Activated CD4-positive, alpha-beta T cell treated with anti-CD3 and anti-CD28 coated beads, Interleukin-2, Interleukin-6, amounts not matched to agents 100 ng/mL and 50 ng/mL, durations not matched to agents 16 hours and 8 hours (primary cell): ENCODE data around the gene HNRNPU.

ENCODE experiments used
- DNase-seq: peaks from one replicate; pipeline ENCODE4 v3.0.0-alpha.2; 2020

HNRNPU gene

DNA sequence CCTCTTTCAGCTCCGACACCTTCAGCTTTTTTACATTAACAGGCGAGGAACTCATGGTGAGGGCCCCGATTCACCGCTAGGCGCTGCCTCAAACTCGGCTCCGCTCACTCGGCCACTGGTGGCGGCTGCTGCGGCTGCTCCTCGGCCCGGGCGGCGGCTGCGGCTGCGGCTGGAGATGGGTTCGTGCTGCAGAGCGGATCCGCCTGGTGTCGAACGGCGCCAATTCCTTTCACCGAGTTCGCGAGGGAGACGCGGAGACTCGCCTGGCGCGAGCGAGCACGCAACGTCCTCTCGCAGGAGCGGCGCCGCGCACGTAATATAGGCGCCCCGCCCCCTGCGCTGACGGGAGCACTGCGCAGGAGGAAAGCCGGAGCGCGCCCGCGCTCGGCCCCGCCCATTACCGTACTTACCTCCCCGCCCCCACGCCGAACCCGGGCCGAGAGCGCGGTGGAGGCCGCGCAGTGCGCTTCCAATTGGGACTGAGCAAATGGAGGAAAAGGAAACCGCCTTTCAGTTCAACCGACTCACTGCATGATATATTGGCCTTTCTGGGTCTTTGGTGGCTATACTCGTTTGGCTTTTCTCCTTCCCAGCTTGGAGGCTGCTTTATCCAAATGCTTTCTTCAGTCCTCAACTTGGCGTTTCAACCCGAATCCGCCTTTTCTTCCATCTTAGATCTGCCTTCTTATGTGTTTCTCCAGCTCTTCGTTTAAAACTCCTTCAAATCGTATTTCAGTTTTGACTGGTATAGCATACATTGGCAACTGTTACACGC is at the start of gene HNRNPU:
HNRNPU (minus strand) TSS at position 291 of the 775 bp plus-strand sequence; CDS start at position 55, 236 bp downstream.
- DNase-seq, result peak; percentile 97

DNA sequence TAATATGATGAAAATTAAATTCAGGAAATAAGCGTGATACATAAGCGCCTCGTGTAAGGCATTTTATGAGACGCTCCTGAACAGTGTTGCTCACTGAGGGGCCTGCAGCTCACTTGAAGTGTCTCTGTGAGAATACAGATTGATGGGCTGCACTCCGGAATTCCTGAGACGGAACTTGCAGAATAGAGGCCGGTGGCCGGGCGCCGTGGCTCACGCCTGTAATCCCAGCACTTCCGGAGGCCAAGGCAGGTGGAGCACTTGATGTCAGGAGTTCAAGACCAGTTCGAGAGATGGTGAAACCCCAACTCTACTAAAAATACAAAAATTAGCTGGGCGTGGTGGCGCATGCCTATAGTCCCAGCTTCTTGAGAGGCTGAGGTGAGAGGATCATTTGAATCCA is 49.5 kb upstream of the HNRNPU start:
- no peak for DNase-seq

DNA sequence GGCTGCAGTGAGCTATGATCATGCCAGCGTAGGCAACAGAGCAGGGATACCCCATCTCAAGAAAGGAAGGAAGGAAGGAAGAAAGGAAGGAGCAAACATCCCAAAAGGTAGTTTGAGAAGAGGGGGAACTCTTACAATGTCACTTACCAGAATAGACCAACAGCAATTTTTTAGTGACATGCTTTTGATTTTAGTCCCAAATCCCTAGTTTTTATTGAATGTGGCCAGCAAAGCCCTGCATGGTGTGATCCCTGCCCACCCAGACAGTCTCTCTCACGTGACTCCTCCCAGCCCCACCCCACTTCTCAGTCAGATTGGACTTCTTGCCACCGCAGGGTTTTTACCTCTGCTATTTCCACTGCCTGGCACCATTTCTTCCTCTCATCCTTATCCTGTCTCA is 39.8 kb upstream of the HNRNPU start:
- DNase-seq, result no peak

DNA sequence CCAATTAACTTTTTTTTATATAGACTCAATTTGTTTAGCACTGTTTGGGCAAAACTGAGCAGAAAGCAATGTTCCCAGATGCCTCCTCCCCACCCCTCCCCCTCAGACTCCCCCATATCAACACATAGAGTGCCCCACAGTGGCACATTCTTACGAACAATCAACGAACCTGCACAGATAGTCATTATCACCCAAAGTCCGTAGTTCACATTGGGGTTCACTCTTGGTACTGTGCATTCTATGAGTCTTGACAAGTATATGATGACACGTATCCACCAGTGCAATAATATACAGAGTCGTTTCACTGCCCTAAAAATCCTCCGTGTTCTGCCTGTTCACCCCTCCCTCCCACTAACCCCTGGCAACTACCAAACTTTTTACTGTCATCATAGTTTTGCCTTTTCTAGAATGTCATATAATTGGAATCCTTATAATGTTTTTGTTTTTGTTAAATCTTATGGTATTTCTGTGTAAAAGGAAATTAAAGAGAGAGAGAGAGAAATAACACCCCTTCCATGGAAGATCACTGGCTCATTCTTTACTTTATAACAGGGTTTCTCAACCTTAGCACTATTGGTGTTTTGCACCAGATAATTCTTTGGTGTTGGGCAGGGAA is 37.2 kb upstream of the HNRNPU start:
- DNase-seq, result no peak

DNA sequence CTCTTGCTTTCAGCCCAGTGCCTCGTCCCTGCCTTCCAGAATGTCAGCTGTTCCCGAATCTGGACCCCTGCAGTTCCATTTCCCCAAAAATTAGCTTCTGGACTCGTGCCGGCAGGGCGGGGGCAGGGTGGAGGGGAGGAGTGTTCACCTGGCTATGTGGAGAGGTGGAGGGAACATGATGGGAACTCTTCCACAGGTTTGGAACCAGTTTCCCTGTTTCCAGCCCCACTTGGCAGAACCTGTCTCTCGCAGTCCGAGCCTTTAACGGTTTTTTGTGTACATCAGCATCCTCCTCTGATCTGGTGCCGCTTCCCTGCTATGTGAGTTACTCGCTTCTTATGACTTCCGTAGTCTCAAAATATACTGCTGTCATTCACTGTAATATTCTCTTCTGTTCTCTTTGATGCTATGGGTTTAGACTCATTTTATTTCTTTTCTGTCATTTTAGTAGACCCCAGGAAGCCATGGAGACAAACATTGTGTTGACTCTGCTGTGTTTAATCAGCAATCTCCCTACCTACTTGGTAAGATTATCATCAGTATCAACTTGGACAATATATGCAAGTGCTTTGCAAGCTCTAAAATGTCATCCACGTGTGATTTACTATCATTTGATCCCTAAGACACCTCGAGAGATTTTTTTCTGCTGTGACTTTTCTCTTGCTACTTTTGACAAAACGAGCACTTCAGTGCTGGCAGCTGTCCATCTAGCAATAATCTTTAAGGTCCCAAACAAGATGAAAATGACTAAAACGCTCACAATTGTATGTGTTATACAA is 33.3 kb upstream of the HNRNPU start:
- no peak for DNase-seq

DNA sequence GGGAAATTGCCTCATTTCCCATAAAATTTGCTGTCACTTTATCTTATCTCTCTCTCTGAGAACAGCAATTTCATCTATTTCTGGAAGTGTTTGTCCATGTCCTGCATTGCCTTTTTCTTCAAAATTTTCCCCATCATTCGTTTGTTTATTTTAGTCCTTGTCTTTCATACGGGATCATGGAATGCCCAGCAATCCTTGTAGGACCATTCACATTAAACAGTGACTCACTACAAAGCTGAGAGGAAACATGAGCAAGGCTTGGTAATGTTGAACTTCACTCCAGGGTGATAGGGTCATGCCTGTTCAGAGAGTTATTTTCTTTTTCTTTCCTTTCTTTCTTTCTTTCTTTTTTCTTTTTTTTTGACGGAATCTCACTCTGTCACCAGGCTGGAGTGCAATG is 32.2 kb upstream of the HNRNPU start:
- no peak for DNase-seq

DNA sequence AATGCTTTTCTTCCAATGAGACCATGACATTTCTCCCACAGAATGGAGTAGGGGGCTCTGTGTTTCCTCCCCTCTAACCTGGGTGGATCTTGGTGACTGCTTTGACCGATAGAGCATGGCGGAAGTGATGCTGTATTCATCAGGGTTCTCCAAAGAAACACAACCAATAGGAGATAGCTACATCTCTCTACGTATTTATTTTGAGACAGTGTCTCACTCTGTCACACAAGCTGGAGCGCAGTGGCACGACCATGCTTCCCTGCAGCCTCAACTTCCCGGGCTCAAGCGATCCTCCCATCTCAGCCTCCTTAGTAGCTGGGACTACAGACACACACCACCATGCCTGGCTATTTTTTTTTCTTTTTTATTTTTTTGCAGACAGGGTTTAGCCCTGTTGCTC is 29.5 kb upstream of the HNRNPU start:
- no peak for DNase-seq

DNA sequence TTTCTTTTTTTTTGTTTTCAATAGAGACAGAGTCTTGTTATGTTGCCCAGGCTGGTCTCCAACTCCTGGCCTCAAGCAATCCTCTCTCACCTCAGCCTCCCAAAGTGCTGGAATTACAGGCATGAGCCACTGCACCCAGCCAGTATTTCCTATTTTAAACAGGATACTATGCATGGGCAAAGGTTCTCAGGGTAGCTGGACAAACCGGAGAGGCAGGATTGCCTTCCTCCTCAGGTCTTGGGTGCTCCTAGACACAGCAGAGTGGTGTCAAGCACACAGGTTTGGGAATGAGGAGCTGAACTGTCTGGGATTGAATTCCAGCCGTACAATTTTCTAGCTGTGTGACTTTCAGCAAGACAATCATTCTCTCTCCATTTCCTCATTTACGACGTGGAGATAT is 22.9 kb upstream of the HNRNPU start:
- no peak for DNase-seq

DNA sequence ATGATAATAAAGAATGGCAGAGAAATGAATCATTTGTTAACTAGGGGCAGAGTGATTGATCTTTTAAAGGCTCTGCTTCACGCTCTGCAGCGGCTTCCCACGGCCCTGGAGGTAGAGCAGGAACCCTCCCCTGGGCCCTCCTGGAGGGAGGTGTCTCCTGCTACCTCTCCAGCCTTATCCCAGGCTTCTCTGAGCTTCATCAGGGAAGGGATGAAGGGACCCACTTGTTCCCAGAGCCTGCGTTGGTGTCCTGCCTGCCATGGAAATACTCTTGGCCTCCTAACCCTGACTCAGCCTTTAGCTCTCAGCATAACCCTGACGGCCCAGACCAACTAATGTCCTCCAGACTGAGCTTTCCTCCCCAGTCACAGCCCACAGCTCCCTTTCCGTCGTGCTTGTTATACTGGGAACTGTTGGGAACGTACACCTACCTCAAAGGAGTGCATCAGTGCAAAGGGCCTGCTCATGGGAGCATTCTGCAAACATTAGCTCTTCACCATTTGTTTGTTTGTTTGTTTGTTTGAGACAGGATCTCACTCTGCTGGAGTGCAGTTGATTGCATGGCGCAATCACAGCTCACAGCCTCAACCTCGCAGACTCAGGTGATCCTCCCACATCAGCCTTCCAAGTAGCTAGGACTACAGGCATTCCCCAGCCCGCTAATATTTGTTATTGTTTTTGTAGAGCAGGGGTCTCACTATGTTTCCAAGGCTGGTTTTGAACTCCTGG is 17.4 kb upstream of the HNRNPU start:
- no peak for DNase-seq

DNA sequence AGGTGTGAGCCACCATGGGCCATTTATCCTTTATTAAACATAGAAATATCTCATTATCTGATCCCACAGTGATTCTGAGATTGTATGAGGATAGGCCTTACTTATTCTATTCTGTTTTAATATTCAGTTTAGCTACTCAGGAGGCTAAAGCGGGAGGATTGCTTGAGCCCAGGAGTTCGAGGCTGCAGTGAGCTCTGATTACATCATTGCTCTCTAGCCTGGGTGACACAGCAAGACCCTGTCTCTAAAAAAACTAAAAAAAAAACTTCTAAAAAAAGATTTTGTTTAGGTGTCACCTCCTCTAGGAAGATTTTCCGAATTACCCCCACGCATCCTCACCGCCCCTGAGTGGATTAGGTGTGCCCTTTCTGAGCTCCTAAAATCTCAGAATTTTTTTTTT is 14.3 kb upstream of the HNRNPU start:
- DNase-seq, result no peak

DNA sequence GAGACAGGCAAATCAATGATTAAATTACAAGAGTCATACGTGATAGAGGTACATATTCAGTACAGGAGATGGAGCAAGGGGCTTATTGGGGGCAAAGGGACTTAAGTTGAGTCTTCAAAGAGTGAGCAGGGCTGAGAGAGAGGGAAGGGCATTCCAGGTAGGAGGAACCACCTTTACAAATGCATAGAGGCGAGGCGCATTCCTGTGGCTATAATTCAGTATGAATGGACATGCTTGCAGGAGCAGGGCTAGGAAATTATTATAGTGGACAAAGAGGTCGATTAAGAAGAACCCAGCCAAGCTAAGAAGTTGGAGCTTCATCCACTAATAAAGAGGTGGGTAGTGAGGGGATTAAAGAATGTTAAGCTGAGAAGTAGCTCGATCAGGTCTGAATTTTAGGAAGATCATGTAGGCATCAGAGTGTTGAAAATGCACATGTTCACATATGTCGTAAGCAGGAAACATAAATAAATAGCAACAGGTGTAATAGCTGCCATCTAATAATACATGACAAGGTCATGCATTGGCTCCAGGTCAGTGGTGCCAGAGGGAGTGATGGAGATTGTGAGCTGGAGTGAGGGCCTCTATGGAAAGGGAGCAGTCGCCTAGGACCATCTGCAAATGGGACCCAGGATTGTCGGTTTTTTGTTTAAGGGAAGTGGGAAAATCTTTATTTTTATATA is 12.0 kb upstream of the HNRNPU start:
- DNase-seq, result no peak

DNA sequence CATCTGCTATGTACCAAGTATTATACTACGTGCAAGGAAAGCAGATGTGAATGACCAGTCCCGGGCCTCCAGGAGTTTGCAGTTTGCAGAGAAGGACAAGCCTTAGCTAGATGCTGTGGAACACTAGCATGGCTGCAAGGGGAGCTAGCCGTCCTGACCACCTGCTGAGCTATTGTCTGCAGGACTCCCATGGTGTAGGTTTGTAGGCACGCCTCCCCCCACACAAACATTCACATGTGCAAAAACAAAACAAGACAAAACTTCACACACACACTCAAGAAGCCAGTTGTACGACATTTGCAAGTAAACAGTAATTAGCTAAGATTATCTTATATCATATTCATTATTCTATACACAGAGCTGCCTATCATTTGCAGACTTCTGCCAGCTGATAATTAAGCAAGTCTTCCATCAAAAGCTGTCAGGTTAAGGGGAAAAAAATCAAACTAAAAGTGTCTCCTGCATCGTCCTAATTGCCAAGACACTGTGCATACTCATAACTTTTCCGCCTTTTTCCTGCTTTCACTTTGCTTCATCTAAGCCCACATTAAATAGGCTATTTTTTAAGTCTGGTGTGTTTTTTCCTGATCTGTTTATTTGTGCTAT is 10.7 kb upstream of the HNRNPU start:
- no peak for DNase-seq

DNA sequence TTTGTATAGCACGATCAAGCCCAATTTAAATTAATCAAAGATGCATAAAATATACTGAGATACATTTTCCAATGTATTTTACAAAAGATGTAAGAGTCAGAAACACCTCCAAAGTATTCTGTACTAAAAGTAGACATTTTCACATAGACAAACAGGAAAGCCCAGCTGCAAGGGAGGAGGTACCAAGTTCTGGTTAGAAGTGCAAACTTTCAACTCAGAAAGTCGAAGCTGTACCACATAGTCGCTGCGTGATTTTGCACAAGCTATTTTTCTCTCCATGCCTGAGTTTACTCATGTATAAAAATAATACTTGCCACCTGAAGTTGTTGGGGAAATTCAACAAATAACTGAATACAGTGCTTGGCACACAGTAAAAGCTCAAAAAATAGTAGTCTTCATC is 5.6 kb upstream of the HNRNPU start:
- DNase-seq, result no peak

DNA sequence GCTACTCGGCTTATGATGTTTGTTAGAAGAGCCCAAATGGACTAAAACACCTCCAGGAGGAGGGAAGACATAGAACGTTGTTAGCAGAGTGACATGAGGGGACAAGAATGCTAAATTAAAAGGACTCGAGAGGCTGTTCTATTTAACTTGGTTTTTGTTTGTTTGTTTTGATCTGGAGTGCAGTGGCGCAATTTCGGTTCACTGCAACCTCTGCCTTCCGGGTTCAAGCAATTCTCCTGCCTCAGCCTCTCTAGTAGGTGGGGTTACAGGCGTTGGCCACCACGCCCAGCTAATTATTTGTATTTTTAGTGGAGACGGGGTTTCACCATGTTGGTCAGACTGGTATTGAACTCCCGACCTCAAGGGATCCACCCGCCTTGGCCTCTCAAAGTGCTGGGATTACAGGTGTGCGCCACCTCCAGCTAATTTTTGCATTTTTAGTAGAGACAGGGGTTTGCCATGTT is 5.1 kb upstream of the HNRNPU start:
- DNase-seq, result no peak

DNA sequence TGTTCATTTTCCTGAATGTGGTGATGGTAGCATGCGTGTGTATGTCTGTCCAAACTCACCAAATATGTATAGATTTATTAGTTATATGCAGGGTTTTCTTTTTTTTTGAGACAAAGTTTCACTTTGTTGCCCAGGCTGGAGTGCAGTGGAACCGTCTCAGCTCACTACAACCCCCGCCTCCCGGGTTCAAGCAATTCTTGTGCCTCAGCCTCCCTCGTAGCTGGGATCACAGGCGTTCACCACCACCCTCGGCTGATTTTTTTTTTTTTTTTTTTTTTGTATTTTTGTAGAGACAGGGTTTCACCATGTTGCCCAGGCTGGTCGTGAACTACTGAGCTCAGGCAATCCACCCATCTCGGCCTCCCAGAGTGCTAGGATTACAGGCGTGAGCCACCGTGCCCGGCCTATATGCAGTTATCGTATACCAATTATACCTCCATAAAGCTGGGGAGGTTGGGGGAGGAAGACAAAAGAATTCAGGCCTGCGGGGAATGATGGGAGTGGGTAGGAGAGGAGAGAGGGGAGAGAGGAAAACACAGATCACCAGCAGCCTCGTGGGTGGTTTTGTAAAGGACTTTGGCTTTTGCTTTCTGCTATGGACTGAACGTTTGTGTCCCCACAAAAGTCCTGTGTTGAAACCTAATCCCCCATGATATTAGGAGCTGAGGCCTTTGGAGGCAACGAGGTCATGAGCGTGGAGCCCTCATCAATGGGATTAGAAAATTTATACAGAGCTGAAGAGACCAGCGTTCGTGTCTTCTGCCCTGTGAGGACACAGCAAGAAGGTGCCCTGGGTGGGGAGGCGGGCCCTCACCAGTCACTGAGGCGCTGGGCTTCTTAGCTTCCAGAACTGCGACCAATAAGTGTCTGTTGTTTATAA is 4.4 kb upstream of the HNRNPU start:
- no peak for DNase-seq

DNA sequence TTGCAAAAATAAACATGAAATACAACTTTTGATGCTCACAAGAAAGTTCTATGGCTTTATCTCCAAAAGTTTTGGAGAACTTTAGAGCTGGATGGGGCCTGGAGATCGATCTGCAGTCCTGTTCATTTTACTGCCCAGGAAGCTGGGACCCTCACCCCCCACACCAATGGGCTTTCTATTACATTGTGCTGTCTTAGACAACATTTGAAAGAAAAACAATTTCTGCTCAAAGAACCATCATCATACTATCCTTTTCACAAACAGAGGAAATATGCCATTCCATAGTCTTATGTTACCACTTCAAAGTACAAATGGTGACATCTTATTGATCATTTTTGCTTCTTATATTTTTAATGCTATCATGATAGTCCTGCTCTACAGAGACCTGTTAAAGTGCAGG is 2.0 kb upstream of the HNRNPU start:
- no peak for DNase-seq

DNA sequence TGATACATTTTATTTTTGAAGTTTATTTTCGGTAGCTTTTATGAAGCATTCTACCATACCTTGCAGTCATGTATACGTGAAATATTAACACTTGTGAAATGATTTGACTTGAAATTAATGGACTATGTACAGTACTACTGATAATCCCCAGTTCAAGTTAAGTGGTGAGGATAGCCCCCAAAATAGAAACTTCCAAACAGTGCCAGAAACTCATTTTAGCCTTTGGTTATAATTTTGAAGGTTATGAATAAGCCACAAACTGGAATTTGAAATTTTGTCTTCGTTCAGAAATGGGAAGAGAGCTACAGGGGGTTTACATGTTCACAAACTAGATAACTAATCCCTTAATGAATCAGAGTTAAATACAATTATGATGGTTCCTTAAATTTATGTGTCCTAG is 1.5 kb upstream of the HNRNPU start:
- DNase-seq, result no peak

DNA sequence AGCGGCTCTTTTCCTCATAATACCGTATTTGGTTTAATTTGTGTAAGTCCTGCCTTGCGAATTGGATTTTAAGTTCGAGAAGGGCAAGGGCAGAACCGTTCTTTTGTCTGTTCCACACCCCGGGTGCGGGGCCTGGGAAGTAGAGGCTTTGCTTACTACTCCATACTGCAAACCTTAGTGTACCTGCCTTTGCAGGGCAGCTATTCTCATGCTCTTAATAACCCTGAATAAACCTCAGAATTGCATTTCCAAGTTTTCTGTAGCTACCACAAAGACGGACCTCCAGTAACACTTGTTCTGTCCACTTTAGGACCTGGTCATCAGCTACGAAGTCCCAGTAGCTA is 657 bp upstream of the HNRNPU start:
- DNase-seq, result peak; percentile 29

DNA sequence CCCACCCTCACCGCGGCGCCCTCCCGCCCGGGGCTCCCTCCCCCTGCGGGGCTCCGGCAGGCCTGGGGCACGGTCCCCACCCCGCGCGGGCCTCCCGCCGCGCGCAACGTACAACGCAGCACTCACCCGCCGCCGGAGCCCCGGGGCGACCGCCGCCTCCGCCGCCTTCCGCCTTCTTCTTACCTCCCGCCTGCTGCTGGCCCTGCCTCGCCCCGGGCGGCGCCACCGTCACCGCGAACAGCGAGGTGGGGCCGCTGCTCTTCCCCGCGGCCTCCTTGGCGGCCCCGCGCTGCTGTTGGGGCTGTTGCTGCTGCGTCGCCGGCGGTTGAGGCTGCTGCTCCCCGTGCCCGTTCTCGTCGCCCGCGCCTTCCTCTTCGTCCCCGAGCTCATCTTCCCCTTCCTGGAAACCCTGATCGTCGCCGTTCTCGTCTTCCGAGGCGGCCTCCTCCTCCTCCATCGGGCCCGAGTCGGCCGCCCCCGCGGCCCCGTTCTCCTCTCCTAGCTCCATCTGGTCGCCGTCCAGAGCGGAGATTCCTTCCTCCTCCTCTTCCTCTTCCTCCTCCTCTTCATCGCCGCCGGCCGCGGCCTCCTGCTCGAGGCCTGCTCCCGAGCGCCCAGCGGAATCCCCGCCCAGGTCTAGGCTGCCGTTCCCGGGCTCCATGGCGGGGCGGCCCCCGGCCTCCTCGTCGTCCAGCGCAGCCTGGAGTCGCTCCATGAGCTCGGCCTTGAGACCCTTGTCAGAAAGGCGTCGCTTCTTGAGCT is 671 bp downstream of the HNRNPU start:
- peak; percentile 21 for DNase-seq

DNA sequence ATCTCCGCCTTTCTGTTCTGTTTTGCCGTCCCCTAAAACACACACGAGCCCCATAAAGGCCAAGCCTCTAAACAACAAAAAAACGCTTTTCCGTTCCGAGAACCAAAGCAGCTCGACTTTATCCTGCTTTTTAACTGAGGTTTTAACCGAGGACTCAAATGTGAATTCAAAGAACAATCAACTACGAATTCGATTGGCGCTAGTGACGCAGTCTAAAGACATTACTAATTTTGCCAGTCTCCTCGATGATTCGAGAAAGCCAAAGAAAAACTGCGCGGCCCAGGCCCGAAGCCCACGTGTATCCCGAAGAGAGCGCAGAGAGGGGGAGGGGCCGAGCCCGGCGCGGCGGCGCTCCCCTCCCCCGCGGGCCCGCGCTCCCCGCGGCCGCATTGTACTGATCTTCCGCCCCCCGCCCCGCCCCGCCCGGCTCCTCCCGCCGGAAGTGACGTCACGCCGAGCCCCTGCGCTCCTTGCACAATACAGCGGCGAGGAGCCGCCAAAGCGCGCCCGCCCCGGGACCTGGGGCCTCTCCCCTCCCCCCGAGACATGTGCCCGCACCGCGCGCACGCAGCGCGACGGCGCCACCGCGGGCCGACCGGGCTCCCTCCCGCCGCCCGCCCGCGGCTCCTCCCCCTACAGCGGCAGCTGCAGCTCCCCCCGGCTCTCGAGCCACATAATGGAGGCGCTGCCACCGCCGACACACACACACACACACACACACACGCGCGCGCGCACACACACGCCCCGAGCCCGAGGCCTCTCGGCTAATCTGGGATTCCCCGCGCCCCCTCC is 1.4 kb downstream of the HNRNPU start:
- peak; percentile 97 for DNase-seq
